Measurements from ENCODE around the gene CEP104.
A peak's percentile ranks its signal among the peaks of the same experiment; 100 is the strongest.

Gene CEP104

GRCh38 chr1:3885611-3886010 is 28.6 kb upstream of the CEP104 start:
- H3K27ac Mint-ChIP-seq: no peak overlapping the region
- H3K27me3 Mint-ChIP-seq: no peaks in the 10 kb centered on the region
- no peaks in the 10 kb centered on the region for H3K4me1 Mint-ChIP-seq
- no peak for ATAC-seq
- H3K36me3 Mint-ChIP-seq: peaks cover 64% of the 10 kb centered on the region
- no peak overlapping the region for H3K4me3 Mint-ChIP-seq
- H3K9me3 Mint-ChIP-seq: no peaks in the 10 kb centered on the region

DNA sequence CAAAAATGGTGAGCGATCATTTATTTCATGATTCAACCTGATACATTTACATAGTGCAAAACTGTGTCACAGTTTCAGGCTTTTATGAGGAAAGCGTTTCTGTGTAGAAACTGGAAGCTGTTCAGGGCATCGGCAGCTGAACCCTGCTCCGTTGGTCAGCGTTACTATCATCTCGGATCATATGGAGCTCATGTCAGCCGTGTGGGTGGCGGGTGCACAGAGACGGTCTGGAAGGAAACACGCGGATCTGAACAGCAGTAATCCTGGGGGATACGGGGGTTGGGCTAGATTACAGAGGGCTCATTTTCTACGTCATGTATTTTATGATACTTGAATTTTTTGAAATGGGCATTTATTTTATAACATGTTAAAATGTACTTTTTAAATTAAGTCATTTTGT is 28.0 kb upstream of the CEP104 start:
- no peaks in the 10 kb centered on the region for H3K9me3 Mint-ChIP-seq
- no peaks in the 10 kb centered on the region for H3K27me3 Mint-ChIP-seq
- peaks cover 68% of the 10 kb centered on the region for H3K36me3 Mint-ChIP-seq
- H3K4me1 Mint-ChIP-seq: no peaks in the 10 kb centered on the region
- ATAC-seq: no peak
- no peak overlapping the region for H3K4me3 Mint-ChIP-seq
- no peak overlapping the region for H3K27ac Mint-ChIP-seq

- Mint-ChIP-seq H3K27me3 (no peaks in the 10 kb centered on the region), H3K4me1 (no peaks in the 10 kb centered on the region), H3K9me3 (peaks cover 4% of the 10 kb centered on the region), H3K4me3 (no peak overlapping the region), H3K27ac (no peak overlapping the region), H3K36me3 (peaks cover 76% of the 10 kb centered on the region)
- ATAC-seq: no peak
Observed at GRCh38 chr1:3883194-3883925, 26.3 kb upstream of the CEP104 start.

GRCh38 chr1:3881193-3881480 is 24.1 kb upstream of the CEP104 start:
- H3K4me1 Mint-ChIP-seq: no peaks in the 10 kb centered on the region
- peaks cover 4% of the 10 kb centered on the region for H3K9me3 Mint-ChIP-seq
- no peak overlapping the region for H3K4me3 Mint-ChIP-seq
- peaks cover 72% of the 10 kb centered on the region for H3K36me3 Mint-ChIP-seq
- H3K27me3 Mint-ChIP-seq: no peaks in the 10 kb centered on the region
- no peak for ATAC-seq
- peak overlapping the region; percentile 39 for H3K27ac Mint-ChIP-seq

DNA sequence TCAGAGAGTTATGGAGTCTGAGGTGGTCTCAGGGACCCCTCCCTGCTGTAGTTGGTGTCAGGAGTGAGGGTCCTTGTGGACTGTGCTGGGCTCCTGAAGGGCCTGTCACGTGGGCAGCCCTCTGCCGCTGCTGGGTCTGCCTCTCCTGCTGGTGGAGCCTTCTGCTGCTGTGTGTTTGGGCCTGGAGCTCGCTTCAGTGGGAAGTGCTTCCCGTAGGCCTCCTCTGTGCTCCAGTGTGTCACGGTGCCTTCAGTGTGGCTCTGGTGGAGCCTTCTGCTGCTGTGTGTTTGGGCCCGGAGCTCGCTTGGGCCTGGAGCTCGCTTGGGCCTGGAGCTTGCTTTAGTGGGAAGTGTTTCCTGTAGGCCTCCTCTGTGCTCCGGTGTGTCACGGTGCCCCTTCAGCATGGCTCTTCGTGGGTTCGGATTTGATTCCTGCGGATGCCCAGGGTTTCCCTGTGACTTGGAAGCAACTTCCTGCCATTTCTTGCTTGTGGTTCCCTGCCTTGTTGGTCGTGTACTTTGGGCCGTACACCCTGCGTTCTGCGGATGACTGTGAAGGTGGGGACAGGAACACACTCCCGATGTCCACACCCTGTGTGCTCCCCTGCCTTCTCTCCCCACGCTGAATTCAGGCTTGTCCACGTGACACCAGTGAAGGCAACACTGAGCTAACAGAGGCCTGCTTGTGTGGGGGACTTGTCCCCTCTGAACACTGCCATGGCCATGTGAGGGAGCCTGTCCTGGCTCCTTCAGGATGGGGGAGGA is 23.6 kb upstream of the CEP104 start:
- Mint-ChIP-seq H3K4me1 (no peaks in the 10 kb centered on the region), H3K36me3 (peaks cover 76% of the 10 kb centered on the region), H3K27ac (peak overlapping the region; percentile 39), H3K27me3 (no peaks in the 10 kb centered on the region), H3K9me3 (peaks cover 4% of the 10 kb centered on the region), H3K4me3 (no peak overlapping the region)
- ATAC-seq: no peak

- no peak overlapping the region for H3K4me3 Mint-ChIP-seq
- H3K27ac Mint-ChIP-seq: no peak overlapping the region
- no peaks in the 10 kb centered on the region for H3K27me3 Mint-ChIP-seq
- no peak for ATAC-seq
- H3K4me1 Mint-ChIP-seq: no peaks in the 10 kb centered on the region
- H3K9me3 Mint-ChIP-seq: peaks cover 4% of the 10 kb centered on the region
- peaks cover 79% of the 10 kb centered on the region for H3K36me3 Mint-ChIP-seq
Observed at GRCh38 chr1:3879787-3880428, 22.9 kb upstream of the CEP104 start.

DNA sequence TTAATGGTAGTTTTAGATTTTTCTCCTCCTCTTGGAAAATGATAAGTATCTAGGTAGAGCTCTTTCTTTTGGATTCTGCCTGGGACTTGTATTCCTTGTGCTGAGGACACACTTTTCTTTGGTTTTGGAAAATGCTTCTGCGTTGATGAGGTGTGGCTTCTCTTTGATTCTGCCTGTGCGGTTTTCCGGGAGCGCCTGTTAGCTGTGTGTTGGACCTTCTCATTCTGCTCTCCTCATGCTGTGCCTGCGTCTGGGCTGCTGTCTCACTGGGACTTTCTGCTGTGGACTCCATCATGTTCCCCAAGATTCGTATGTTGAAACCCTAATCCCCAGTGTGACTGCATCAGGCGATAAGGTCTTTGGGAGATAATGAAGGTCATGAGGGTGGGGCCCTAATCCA is 22.1 kb upstream of the CEP104 start:
- no peak overlapping the region for H3K4me3 Mint-ChIP-seq
- H3K4me1 Mint-ChIP-seq: no peaks in the 10 kb centered on the region
- no peaks in the 10 kb centered on the region for H3K27me3 Mint-ChIP-seq
- H3K36me3 Mint-ChIP-seq: peaks cover 73% of the 10 kb centered on the region
- no peak overlapping the region for H3K27ac Mint-ChIP-seq
- no peak for ATAC-seq
- peaks cover 4% of the 10 kb centered on the region for H3K9me3 Mint-ChIP-seq

DNA sequence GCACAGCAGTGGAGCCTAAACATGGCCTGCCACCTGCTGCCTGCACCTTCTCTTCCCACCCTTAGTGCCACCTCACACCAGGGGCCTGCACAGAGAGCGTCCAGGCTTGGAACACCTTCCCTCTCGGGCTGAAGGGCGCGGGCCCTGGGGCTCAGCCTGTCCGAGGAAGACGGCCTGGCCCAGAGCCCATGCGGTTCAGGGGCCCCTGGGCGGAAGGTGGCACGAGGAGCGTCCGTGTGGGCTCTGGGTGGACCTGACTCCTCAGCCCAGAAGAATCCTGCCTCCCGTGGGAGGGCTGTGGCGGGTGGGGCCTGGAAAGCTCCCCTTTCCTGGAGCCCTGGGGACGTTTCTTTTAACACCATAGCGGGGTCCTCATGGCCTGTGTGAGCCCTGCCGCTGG is 19.7 kb upstream of the CEP104 start:
- Mint-ChIP-seq H3K27ac (no peak overlapping the region), H3K4me1 (no peaks in the 10 kb centered on the region), H3K27me3 (no peaks in the 10 kb centered on the region), H3K4me3 (no peak overlapping the region), H3K9me3 (peaks cover 4% of the 10 kb centered on the region), H3K36me3 (peaks cover 75% of the 10 kb centered on the region)
- ATAC-seq: no peak

GRCh38 chr1:3874736-3875135 is 17.7 kb upstream of the CEP104 start:
- no peak overlapping the region for H3K4me3 Mint-ChIP-seq
- H3K27ac Mint-ChIP-seq: no peak overlapping the region
- no peaks in the 10 kb centered on the region for H3K27me3 Mint-ChIP-seq
- no peak for ATAC-seq
- peaks cover 4% of the 10 kb centered on the region for H3K9me3 Mint-ChIP-seq
- H3K36me3 Mint-ChIP-seq: peaks cover 74% of the 10 kb centered on the region
- no peaks in the 10 kb centered on the region for H3K4me1 Mint-ChIP-seq

DNA sequence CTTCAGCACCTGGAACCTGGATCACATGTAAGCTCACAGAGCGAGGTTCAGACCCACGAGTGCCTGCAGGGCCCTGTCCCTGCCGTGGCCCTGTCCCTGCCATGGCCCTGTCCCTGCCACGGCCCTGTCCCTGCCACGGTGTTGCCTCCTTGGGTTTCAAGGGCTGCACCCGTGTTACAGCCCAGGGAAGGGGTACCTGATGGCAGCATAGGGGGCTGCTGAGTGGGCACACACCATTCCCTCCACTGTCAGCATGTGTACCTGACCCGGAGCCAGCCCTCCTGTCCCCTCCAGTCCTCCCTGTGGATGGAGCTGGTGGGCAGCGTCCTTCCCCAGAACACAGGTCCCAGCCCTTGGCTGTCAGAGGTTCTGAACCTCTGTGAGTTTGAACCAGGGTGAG is 15.5 kb upstream of the CEP104 start:
- Mint-ChIP-seq H3K27me3 (no peaks in the 10 kb centered on the region), H3K4me1 (no peaks in the 10 kb centered on the region), H3K9me3 (peaks cover 3% of the 10 kb centered on the region), H3K4me3 (no peak overlapping the region), H3K36me3 (peaks cover 70% of the 10 kb centered on the region), H3K27ac (no peak overlapping the region)
- no peak for ATAC-seq

DNA sequence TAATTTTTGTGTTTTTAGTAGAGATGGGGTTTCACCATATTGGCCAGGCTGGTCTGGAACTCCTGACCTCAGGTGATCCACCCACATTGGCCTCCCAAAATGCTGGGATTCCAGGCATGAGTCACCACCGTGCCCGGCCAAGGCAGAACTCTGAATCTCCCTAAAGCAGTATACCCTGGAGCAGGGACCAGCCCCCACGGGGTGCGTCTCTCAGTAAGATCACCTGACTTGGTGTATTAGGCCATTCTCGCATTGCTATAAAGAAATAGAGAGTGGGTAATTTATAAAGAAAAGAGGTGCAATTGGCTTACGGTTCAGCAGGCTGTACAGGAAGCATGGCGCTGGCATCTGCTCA is 14.4 kb upstream of the CEP104 start:
- no peak overlapping the region for H3K27ac Mint-ChIP-seq
- no peaks in the 10 kb centered on the region for H3K27me3 Mint-ChIP-seq
- H3K4me3 Mint-ChIP-seq: no peak overlapping the region
- peaks cover 74% of the 10 kb centered on the region for H3K36me3 Mint-ChIP-seq
- H3K9me3 Mint-ChIP-seq: peaks cover 3% of the 10 kb centered on the region
- H3K4me1 Mint-ChIP-seq: no peaks in the 10 kb centered on the region
- no peak for ATAC-seq

DNA sequence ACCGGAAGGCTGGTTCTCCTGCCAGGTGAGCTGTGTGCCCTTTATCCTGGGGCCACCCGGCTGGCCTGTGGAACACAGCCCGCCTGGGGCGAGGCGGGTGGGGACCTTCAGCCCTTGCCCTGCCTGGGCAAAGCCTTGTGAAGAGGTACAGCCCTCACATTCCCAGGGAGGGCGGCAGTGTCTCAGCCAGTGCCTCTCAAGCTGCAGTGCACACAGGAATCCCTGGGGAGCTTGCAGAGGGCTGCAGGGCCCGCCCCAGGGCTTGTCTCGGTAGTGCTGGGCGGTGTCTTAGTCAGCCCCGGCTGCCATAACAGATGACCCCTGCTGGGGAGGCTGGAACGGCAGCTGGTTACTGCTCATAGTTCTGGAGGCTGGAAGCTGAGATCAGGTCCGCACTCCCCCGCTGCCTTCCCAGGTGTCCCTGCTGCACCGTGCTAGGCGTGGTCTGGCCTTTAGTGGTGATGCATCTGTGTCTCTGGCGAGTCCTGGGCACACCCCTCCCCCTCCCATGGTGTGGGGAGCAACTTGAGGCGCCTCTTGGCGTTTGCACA is 12.8 kb upstream of the CEP104 start:
- peaks cover 3% of the 10 kb centered on the region for H3K9me3 Mint-ChIP-seq
- peaks cover 60% of the 10 kb centered on the region for H3K36me3 Mint-ChIP-seq
- peaks cover 3% of the 10 kb centered on the region for H3K4me1 Mint-ChIP-seq
- H3K27me3 Mint-ChIP-seq: no peaks in the 10 kb centered on the region
- no peak overlapping the region for H3K4me3 Mint-ChIP-seq
- ATAC-seq: no peak
- no peak overlapping the region for H3K27ac Mint-ChIP-seq

GRCh38 chr1:3868464-3869006 is 11.5 kb upstream of the CEP104 start:
- peak; percentile 62 for ATAC-seq
- Mint-ChIP-seq H3K27ac (peak overlapping the region; percentile 54), H3K27me3 (no peaks in the 10 kb centered on the region), H3K4me3 (no peak overlapping the region), H3K9me3 (peaks cover 3% of the 10 kb centered on the region), H3K4me1 (peaks cover 6% of the 10 kb centered on the region), H3K36me3 (peaks cover 53% of the 10 kb centered on the region)

DNA sequence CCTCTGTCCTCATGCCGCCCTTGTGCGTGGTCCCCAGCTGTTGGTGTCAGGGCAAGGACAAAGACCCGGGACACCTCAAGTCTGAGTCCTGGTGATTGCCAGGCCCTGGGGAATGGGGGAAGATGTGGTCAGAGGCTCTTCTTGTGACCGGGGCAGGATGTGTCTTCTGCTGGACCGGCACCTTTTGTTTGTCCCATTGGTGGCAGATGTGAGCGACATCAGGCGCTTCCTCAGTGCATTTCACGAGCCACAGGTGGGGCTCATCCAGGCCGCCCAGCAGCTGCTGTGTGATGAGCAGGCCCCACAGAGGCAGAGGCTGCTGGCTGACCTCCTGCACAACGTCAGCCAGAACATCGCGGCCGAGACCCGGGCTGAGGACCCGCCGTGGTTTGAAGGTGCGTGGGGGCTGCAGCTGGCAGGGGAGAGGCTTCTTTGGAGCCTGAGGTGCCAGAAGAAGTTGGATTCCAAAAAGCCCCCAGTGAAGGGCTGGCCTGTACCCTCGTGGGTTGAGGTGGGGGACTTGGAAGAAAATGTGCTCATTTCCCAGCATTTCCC is 8.7 kb upstream of the CEP104 start:
- H3K36me3 Mint-ChIP-seq: peaks cover 33% of the 10 kb centered on the region
- H3K4me3 Mint-ChIP-seq: no peak overlapping the region
- peaks cover 3% of the 10 kb centered on the region for H3K9me3 Mint-ChIP-seq
- no peaks in the 10 kb centered on the region for H3K27me3 Mint-ChIP-seq
- H3K4me1 Mint-ChIP-seq: peaks cover 10% of the 10 kb centered on the region
- ATAC-seq: no peak
- H3K27ac Mint-ChIP-seq: no peak overlapping the region

DNA sequence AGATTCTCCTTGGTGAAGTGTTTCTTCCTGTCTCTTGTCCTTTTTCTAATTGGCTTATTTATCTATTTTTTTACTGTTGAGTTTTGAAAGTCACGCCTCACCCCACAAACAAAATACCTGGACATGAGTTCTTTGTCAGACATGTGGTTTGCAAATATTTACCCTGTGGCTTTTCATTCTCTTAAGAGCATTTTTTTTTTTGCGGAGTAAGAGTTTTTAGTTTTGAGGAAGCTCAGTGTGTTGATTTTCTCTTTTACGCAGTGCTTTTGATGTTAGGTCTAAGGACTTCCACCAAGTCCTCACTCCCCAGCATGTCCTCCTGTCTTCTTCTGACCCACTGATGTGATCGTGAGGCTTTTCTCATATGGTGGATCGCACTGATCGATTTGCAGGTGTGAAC is 7.9 kb upstream of the CEP104 start:
- H3K27ac Mint-ChIP-seq: no peak overlapping the region
- H3K36me3 Mint-ChIP-seq: peaks cover 26% of the 10 kb centered on the region
- peaks cover 12% of the 10 kb centered on the region for H3K4me1 Mint-ChIP-seq
- ATAC-seq: no peak
- no peaks in the 10 kb centered on the region for H3K27me3 Mint-ChIP-seq
- peaks cover 3% of the 10 kb centered on the region for H3K9me3 Mint-ChIP-seq
- no peak overlapping the region for H3K4me3 Mint-ChIP-seq

Data from stimulated activated memory B cell treated with anti-CD40 and anti-IgM and Interleukin-4, amounts not matched to agents 10 μg/mL and 1 μg/mL and 100 μg/mL, for 72 hours (primary cell).